Activated CD4-positive, alpha-beta T cell treated with anti-CD3 and anti-CD28 coated beads, Interleukin-2, Interleukin-4, amounts not matched to agents 100 ng/mL and 50 ng/mL, durations not matched to agents 16 hours and 8 hours (primary cell): ENCODE measurements around the gene LILRB3.
"Not testable (repeated sequence)": the region's sequence is repeated elsewhere in the genome, so short reads cannot be mapped to it uniquely, and the experiment has no call there.

Experiments
- DNase-seq: peaks from one replicate; pipeline ENCODE4 v3.0.0-alpha.2; 2020; ENCODE audit warnings: low spot score

LILRB3 gene

GRCh38 chr19:54189735-54190502 lies 32.9 kb downstream of the LILRB3 start:
- DNase-seq, result peak; percentile 100

GRCh38 chr19:54189145-54189734 lies 33.6 kb downstream of the LILRB3 start, which contains the start of gene MBOAT7:
TSS of gene MBOAT7 (minus strand) at chr19:54189580. CDS start at chr19:54188508, 1,072 bp downstream.
- DNase-seq, result no peak

- peak; percentile 69 for DNase-seq
Measured at GRCh38 chr19:54188215-54188871, 34.5 kb downstream of the LILRB3 start.

GRCh38 chr19:54186934-54187381 lies 35.8 kb downstream of the LILRB3 start:
- DNase-seq, result no peak

GRCh38 chr19:54186351-54186750 lies 36.5 kb downstream of the LILRB3 start:
- no peak for DNase-seq

- no peak for DNase-seq
Measured at GRCh38 chr19:54183431-54183830, 39.4 kb downstream of the LILRB3 start.

- DNase-seq, result not testable (repeated sequence)
Measured at GRCh38 chr19:54181894-54182293, 40.9 kb downstream of the LILRB3 start.

- no peak for DNase-seq
Measured at GRCh38 chr19:54180691-54181091, 42.1 kb downstream of the LILRB3 start.

- no peak for DNase-seq
Measured at GRCh38 chr19:54179921-54180461, 42.8 kb downstream of the LILRB3 start.

- DNase-seq, result no peak
Measured at GRCh38 chr19:54179262-54179852, 43.5 kb downstream of the LILRB3 start.

- no peak for DNase-seq
Measured at GRCh38 chr19:54178581-54179261, 44.1 kb downstream of the LILRB3 start.

GRCh38 chr19:54173951-54174834 lies 48.6 kb downstream of the LILRB3 start:
- no peak for DNase-seq

- no peak for DNase-seq
Measured at GRCh38 chr19:54173359-54173699, 49.5 kb downstream of the LILRB3 start.

- DNase-seq, result no peak
Measured at GRCh38 chr19:54172471-54173358, 50.1 kb downstream of the LILRB3 start, which contains the start of gene TMC4. TSS of gene TMC4 (minus strand) at chr19:54173160. CDS start at chr19:54173117, 43 bp downstream.

- DNase-seq, result not testable (repeated sequence)
Measured at GRCh38 chr19:54171736-54172431, 50.9 kb downstream of the LILRB3 start.

GRCh38 chr19:54169149-54169740 lies 53.6 kb downstream of the LILRB3 start:
- DNase-seq, result no peak

GRCh38 chr19:54168174-54168917 lies 54.5 kb downstream of the LILRB3 start:
- DNase-seq, result peak; percentile 88
